Testis (tissue), 3 donors: ENCODE data around the gene OR2B2. TPM values are rescaled to one million over a fixed set of nuclear protein-coding genes. Genes with fewer than 3 reads are reported as not detected.

Source experiments
- DNase-seq: peaks from one replicate; pipeline ENCODE4 v3.0.0-alpha.2; 2019
- H3K27ac ChIP-seq, 2 donors: fragments of 200-600 bp; sonication (generic); one replicate each; pipeline ENCODE4 v1.5.1; 2019
- H3K27me3 ChIP-seq: fragments of 200-600 bp; sonication (generic); one replicate; pipeline ENCODE4 v1.5.1; 2019
- H3K36me3 ChIP-seq: fragments of 200-600 bp; sonication (generic); one replicate; pipeline ENCODE4 v1.5.1; 2017; ENCODE audit warnings: low read depth; ENCODE audit errors: missing control alignments
- H3K4me1 ChIP-seq: fragments of 200-600 bp; sonication (generic); one replicate; pipeline ENCODE4 v1.5.1; 2019
- H3K4me3 ChIP-seq, 2 donors: fragments of 200-600 bp; sonication (generic); one replicate each; pipeline ENCODE4 v1.5.1; 2017 to 2019
- H3K9me3 ChIP-seq: fragments of 200-600 bp; sonication (generic); one replicate; pipeline ENCODE4 v1.5.1; 2017
- POLR2A ChIP-seq: fragments of 450-650 bp; IDR thresholded peaks from one replicate; pipeline ENCODE4 v1.6.1; 2017; ENCODE audit warnings: antibody characterized with exemption, mild to moderate bottlenecking, moderate library complexity
- WGBS, 2 donors: methylation state at CpG; one replicate each; pipeline ENCODE4 v1.1.5; 2018; 5-methylcytosine and 5-hydroxymethylcytosine counted together
- intact Hi-C: fragments of 100-400 bp; cut with DNase I; formaldehyde crosslinking; loops from one replicate; pipeline ENCODE4 v1.15.1; 2023; ENCODE audit warnings: low total_unique reads
- polyA plus RNA-seq: library from polyadenylated mRNA; stranded (reverse); fragments of 350-450 nt; fragmentation: Illumina TruSeq; extraction: RNeasy Lipid Tissue Mini Kit (QIAGEN cat#74804); gene quantifications from one replicate; pipeline ENCODE4 v1.2.3, GENCODE V29; 2014; ENCODE audit warnings: low read depth, low replicate concordance; ENCODE audit not compliant: insufficient read depth
- total RNA-seq, 2 donors: library from RNA; depleted of rRNA; stranded (reverse); fragments of >200 nt; gene quantifications; one replicate each; pipeline ENCODE4 v1.2.3, GENCODE V29; 2016
- TF ChIP-seq, protein P1 (sequence below), 3 experiments: fragments of 450-650 bp in 2 of 3; fragments of 200-600 bp in 1 of 3; sonication (generic) in 1 of 3; IDR thresholded peaks; one replicate each; pipeline ENCODE4 v1.5.1; 2016 to 2019; ENCODE audit warnings: antibody characterized with exemption in 3 of 3, mild to moderate bottlenecking in 2 of 3, moderate library complexity in 1 of 3

OR2B2 gene
- total and polyA plus RNA-seq, 3 donors from 2014 or later = not detected

- H3K27me3 ChIP-seq = no peaks in the 10 kb centered on the region
- no peak overlapping the region for H3K27ac ChIP-seq
- intact Hi-C loops = no loop called here
- DNase-seq = no peak
- H3K9me3 ChIP-seq = no peaks in the 10 kb centered on the region
- no peaks in the 10 kb centered on the region for H3K36me3 ChIP-seq
- peaks cover 6% of the 10 kb centered on the region for H3K4me1 ChIP-seq
- 84 to 90% methylated on average over 3 of the region's 3 CpGs for WGBS, 2 donors
- TF ChIP-seq, protein P1, sequence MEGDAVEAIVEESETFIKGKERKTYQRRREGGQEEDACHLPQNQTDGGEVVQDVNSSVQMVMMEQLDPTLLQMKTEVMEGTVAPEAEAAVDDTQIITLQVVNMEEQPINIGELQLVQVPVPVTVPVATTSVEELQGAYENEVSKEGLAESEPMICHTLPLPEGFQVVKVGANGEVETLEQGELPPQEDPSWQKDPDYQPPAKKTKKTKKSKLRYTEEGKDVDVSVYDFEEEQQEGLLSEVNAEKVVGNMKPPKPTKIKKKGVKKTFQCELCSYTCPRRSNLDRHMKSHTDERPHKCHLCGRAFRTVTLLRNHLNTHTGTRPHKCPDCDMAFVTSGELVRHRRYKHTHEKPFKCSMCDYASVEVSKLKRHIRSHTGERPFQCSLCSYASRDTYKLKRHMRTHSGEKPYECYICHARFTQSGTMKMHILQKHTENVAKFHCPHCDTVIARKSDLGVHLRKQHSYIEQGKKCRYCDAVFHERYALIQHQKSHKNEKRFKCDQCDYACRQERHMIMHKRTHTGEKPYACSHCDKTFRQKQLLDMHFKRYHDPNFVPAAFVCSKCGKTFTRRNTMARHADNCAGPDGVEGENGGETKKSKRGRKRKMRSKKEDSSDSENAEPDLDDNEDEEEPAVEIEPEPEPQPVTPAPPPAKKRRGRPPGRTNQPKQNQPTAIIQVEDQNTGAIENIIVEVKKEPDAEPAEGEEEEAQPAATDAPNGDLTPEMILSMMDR (IDR thresholded peaks at IDR 0.05) = no peak
- no peak for TF ChIP-seq POLR2A
- H3K4me3 ChIP-seq = no peak overlapping the region
Observed at GRCh38 chr6:27897580-27898206, 14.5 kb downstream of the OR2B2 start.

GRCh38 chr6:27896398-27896796 is 15.8 kb downstream of the OR2B2 start:
- intact Hi-C loops = no loop called here

GRCh38 chr6:27894839-27895762 is 17.1 kb downstream of the OR2B2 start:
- H3K4me3 ChIP-seq = peak overlapping the region; percentile 69 to 79
- intact Hi-C loops = no loop called here
- DNase-seq = peak; percentile 76
- H3K36me3 ChIP-seq = no peaks in the 10 kb centered on the region
- H3K4me1 ChIP-seq = peaks cover 6% of the 10 kb centered on the region
- no peaks in the 10 kb centered on the region for H3K27me3 ChIP-seq
- TF ChIP-seq POLR2A = no peak
- TF ChIP-seq, protein P1 (IDR thresholded peaks at IDR 0.05) = peak; percentile 74 to 81 (median 75)
- WGBS, 2 donors = 0% methylated on average over 28 of the region's 28 CpGs
- peak overlapping the region; percentile 89 to 93 for H3K27ac ChIP-seq
- no peaks in the 10 kb centered on the region for H3K9me3 ChIP-seq

More at GRCh38 chr6:27896398-27896796, 15.8 kb downstream of the OR2B2 start:
- TF ChIP-seq POLR2A = no peak
- TF ChIP-seq, protein P1 (IDR thresholded peaks at IDR 0.05) = no peak
- no peak overlapping the region for H3K4me3 ChIP-seq
- no peaks in the 10 kb centered on the region for H3K27me3 ChIP-seq
- H3K36me3 ChIP-seq = no peaks in the 10 kb centered on the region
- H3K27ac ChIP-seq = no peak overlapping the region
- H3K4me1 ChIP-seq = peaks cover 6% of the 10 kb centered on the region
- DNase-seq = no peak
- 46 to 80% methylated on average over 4 of the region's 4 CpGs for WGBS, 2 donors
- no peaks in the 10 kb centered on the region for H3K9me3 ChIP-seq

DNA sequence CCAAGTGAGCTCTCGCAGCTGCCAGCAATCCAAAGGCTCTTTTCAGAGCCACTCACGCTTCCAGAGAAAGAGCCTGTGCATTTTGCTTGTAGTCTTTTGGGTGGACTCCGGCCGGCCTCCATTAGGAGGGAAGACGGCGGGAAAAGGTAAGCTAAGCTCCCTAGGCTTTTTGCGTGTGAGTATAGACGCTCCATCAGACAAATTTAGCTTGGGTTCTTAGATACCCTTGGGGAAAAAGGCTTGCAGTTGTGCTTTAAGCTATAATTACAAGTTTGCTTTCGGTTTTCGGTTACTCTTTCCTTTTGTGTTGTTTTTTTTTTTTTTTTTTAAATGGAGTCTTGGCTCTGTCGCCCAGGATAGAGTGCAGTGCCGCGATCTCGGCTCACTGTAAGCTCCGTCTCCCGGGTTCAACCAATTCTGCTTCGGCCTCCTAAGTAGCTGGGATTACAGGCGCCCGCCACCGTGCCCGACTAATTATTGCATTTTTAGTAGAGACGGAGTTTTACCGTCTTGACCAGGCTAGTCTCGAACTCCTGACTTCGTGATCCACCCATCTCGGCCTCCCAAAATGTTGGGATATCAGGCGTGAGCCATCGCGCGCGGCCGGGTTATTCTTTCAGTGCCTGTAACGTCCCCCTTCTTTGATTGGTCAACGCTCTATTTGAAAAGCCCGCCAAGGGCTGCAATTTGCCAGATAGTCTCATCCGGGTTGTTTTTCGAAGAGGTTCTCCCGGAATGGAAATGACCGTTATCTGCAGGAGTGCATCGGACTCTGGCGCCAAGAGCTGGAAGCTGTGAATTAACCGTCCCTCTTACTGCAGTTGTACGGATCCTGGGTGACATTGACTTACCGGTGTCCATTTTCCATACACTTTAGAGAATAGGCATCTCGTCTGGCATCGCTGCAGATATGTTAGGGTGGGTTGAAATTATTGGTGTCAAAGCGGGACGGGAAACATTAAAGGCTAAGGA is 18.1 kb downstream of the OR2B2 start:
- H3K27ac ChIP-seq = peak overlapping the region; percentile 89 to 93
- TF ChIP-seq, protein P1 (IDR thresholded peaks at IDR 0.05) = no peak
- no peak for TF ChIP-seq POLR2A
- H3K4me1 ChIP-seq = peaks cover 6% of the 10 kb centered on the region

More for the DNA sequence above, 18.1 kb downstream of the OR2B2 start:
- intact Hi-C loops = no loop called here
- peak; percentile 95 for DNase-seq
- Histone ChIP-seq H3K9me3 (no peaks in the 10 kb centered on the region), H3K4me3 (peak overlapping the region; percentile 69 to 79), H3K36me3 (no peaks in the 10 kb centered on the region), H3K27me3 (no peaks in the 10 kb centered on the region)
- WGBS, 2 donors = 1 to 2% methylated on average over 48 of the region's 48 CpGs
